Right hindlimb (tissue), 1 donor: ENCODE measurements around the gene ZNF565.
"Not testable (repeated sequence)": the region's sequence is repeated elsewhere in the genome, so short reads cannot be mapped to it uniquely, and the experiment has no call there.

Experiments used
- DNase-seq: peaks from one replicate; pipeline ENCODE4 v3.0.0-alpha.2; 2018

ZNF565 gene

GRCh38 chr19:36210497-36210896, 4.0 kb downstream of the ZNF565 start:
- DNase-seq, result no peak

GRCh38 chr19:36209372-36209771, 5.1 kb downstream of the ZNF565 start:
- no peak for DNase-seq

- DNase-seq, result no peak
Measured at GRCh38 chr19:36207605-36208252, 6.7 kb downstream of the ZNF565 start.

GRCh38 chr19:36203293-36203692, 11.2 kb downstream of the ZNF565 start:
- no peak for DNase-seq

- DNase-seq, result no peak
Measured at GRCh38 chr19:36201684-36202083, 12.8 kb downstream of the ZNF565 start.

- DNase-seq, result no peak
Measured at GRCh38 chr19:36198119-36198518, 16.3 kb downstream of the ZNF565 start.

- DNase-seq, result no peak
Measured at GRCh38 chr19:36196249-36196648, 18.2 kb downstream of the ZNF565 start.

- not testable (repeated sequence) for DNase-seq
Measured at GRCh38 chr19:36186722-36187121, 27.7 kb downstream of the ZNF565 start.

GRCh38 chr19:36183245-36183628, 31.2 kb downstream of the ZNF565 start:
- no peak for DNase-seq

- no peak for DNase-seq
Measured at GRCh38 chr19:36182612-36183244, 31.7 kb downstream of the ZNF565 start.

- DNase-seq, result not testable (repeated sequence)
Measured at GRCh38 chr19:36179077-36179476, 35.4 kb downstream of the ZNF565 start.

- not testable (repeated sequence) for DNase-seq
Measured at GRCh38 chr19:36173846-36174245, 40.6 kb downstream of the ZNF565 start.

- DNase-seq, result no peak
Measured at GRCh38 chr19:36172852-36173251, 41.6 kb downstream of the ZNF565 start.

GRCh38 chr19:36169084-36169760, 45.2 kb downstream of the ZNF565 start:
- peak; percentile 46 for DNase-seq

GRCh38 chr19:36163813-36164212, 50.7 kb downstream of the ZNF565 start:
- no peak for DNase-seq

GRCh38 chr19:36160821-36161596, 53.5 kb downstream of the ZNF565 start:
- DNase-seq, result no peak

GRCh38 chr19:36153126-36153525, 61.3 kb downstream of the ZNF565 start:
- no peak for DNase-seq

- peak; percentile 86 for DNase-seq
Measured at GRCh38 chr19:36152352-36153091, 61.9 kb downstream of the ZNF565 start, which contains the start of gene COX7A1. Gene COX7A1 (minus strand): TSS chr19:36152447. CDS start chr19:36152407, 40 bp downstream.

- DNase-seq, result no peak
Measured at GRCh38 chr19:36152019-36152351, 62.5 kb downstream of the ZNF565 start.

- peak; percentile 84 for DNase-seq
Measured at GRCh38 chr19:36151144-36152018, 63.1 kb downstream of the ZNF565 start.

GRCh38 chr19:36150586-36150985, 63.9 kb downstream of the ZNF565 start:
- no peak for DNase-seq
